Measurements from ENCODE around the gene RCC2. TPM values are rescaled to one million over a fixed set of nuclear protein-coding genes. Genes with fewer than 3 reads are reported as not detected.
"Not testable (repeated sequence)": the region's sequence is repeated elsewhere in the genome, so short reads cannot be mapped to it uniquely, and the experiment has no call there.

The RCC2 gene
- total RNA-seq, 1 experiment from 2014 or later, result 82.7 TPM

GRCh38 chr1:17485281-17485680 is 45.8 kb upstream of the RCC2 start:
- Histone ChIP-seq H2AFZ (ENCODE audit: low read length) (no peak overlapping the region), H3F3A (ENCODE audit: low read length, unreplicated experiment) (no peaks in the 10 kb centered on the region), H3K4me1 (ENCODE audit: insufficient read depth, low read length) (no peaks in the 10 kb centered on the region), H3K4me3 (ENCODE audit: low read length) (no peak overlapping the region), H3K9me3 (ENCODE audit: low read length) (no peaks in the 10 kb centered on the region), H3K27ac (ENCODE audit: low read length) (no peak overlapping the region), H3K9me2 (replicated peaks; ENCODE audit: low read length) (no peaks in the 10 kb centered on the region), H3K9ac (ENCODE audit: low read length) (no peak overlapping the region), H4K20me1 (ENCODE audit: low read length) (no peaks in the 10 kb centered on the region), H3K27me3 (ENCODE audit: low read length) (no peaks in the 10 kb centered on the region), H3K36me3 (ENCODE audit: low read depth, low read length) (no peaks in the 10 kb centered on the region), H3K4me2 (ENCODE audit: low read length) (no peak overlapping the region), H3K79me2 (ENCODE audit: low read length) (no peaks in the 10 kb centered on the region)
- ChIA-PET CTCF (no interaction called here), POLR2A (ENCODE audit: unreplicated experiment) (no interaction called here)
- intact Hi-C loops (cut with micrococcal nuclease), result loop anchor here (2.0 kb wide), 1 partner anchor 64 kb away; no protein-coding TSS in a partner anchor
- no peak for TF ChIP-seq EZH2 (IDR thresholded peaks at IDR 0.05; ENCODE audit: low read length, unreplicated experiment)
- peak; percentile 65 for TF ChIP-seq CTCF (conservative IDR thresholded peaks at IDR 0.05; ENCODE audit: low read depth, low read length)
- DNase-seq (peak; percentile 50), ATAC-seq (peak; percentile 29; the same call in 1 of the 2 replicates)
- BruUV-seq (replicated peaks), result no TSS peak

- DNase-seq; ATAC-seq; H3K36me3 ChIP-seq (ENCODE audit: low read depth, low read length); H3K9me3 ChIP-seq (ENCODE audit: low read length); H3F3A ChIP-seq (ENCODE audit: low read length, unreplicated experiment); POLR2A ChIA-PET (ENCODE audit: unreplicated experiment); H3K4me3 ChIP-seq (ENCODE audit: low read length); CTCF ChIA-PET; H4K20me1 ChIP-seq (ENCODE audit: low read length); H3K79me2 ChIP-seq (ENCODE audit: low read length); H3K4me1 ChIP-seq (ENCODE audit: insufficient read depth, low read length); BruUV-seq (replicated peaks); H3K9me2 ChIP-seq (replicated peaks; ENCODE audit: low read length); H3K27me3 ChIP-seq (ENCODE audit: low read length); H3K4me2 ChIP-seq (ENCODE audit: low read length); H3K27ac ChIP-seq (ENCODE audit: low read length); H3K9ac ChIP-seq (ENCODE audit: low read length); H2AFZ ChIP-seq (ENCODE audit: low read length); intact Hi-C loops (cut with micrococcal nuclease): not testable (repeated sequence)
Measured at GRCh38 chr1:17481981-17482380, 42.5 kb upstream of the RCC2 start.

- Histone ChIP-seq H4K20me1 (ENCODE audit: low read length) (no peaks in the 10 kb centered on the region), H2AFZ (ENCODE audit: low read length) (no peak overlapping the region), H3K9me2 (replicated peaks; ENCODE audit: low read length) (no peaks in the 10 kb centered on the region), H3K9ac (ENCODE audit: low read length) (no peak overlapping the region), H3F3A (ENCODE audit: low read length, unreplicated experiment) (no peaks in the 10 kb centered on the region), H3K4me2 (ENCODE audit: low read length) (no peak overlapping the region), H3K79me2 (ENCODE audit: low read length) (no peaks in the 10 kb centered on the region), H3K9me3 (ENCODE audit: low read length) (no peaks in the 10 kb centered on the region), H3K4me1 (ENCODE audit: insufficient read depth, low read length) (peaks cover 8% of the 10 kb centered on the region; the same call in 1 of the 2 replicates), H3K27ac (ENCODE audit: low read length) (no peak overlapping the region), H3K36me3 (ENCODE audit: low read depth, low read length) (no peaks in the 10 kb centered on the region), H3K4me3 (ENCODE audit: low read length) (no peak overlapping the region), H3K27me3 (ENCODE audit: low read length) (no peaks in the 10 kb centered on the region)
- TF ChIP-seq EZH2 (IDR thresholded peaks at IDR 0.05; ENCODE audit: low read length, unreplicated experiment) (no peak), CTCF (conservative IDR thresholded peaks at IDR 0.05; ENCODE audit: low read depth, low read length) (no peak), EZH2phosphoT487 (IDR thresholded peaks at IDR 0.05; ENCODE audit: borderline replicate concordance, low read length) (no peak)
- no TSS peak for BruUV-seq (replicated peaks)
- intact Hi-C loops (cut with micrococcal nuclease), result no loop called here
- ChIA-PET CTCF (interaction anchor here (0.6 kb wide), 1 partner anchor 117 kb away, joined by 12 read pairs; no protein-coding TSS in a partner anchor), POLR2A (ENCODE audit: unreplicated experiment) (no interaction called here)
- ATAC-seq (no peak), DNase-seq (no peak)
Measured at GRCh38 chr1:17480846-17481245, 41.4 kb upstream of the RCC2 start.

Data from PC-3 (cell line).